ENCODE measurements around the gene TIAM1.
"Not testable (repeated sequence)": the region's sequence is repeated elsewhere in the genome, so short reads cannot be mapped to it uniquely, and the experiment has no call there.

TIAM1 gene

DNA sequence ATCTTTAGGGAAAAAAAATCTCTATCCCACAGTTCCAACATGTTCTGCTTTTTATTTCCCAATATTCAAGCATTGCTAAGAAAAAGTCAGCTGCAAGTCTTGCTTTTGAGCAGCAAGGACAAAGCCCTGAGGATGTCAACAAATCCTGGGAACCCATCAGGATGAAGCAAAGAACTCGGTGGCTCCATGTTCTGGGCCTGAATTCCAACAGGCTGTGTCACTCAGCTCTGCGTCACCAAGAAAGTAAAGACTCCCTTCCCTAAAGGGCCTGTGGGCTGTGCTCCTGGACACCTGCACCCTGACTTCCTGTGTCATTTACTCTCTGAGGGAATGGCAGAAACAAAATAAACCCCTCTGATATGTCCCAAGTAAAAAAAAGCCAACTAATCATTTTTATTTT is 95.5 kb downstream of the TIAM1 start:
- Histone ChIP-seq H3K9ac (ENCODE audit: low read depth in 1 of 2, low read length in 2 of 2) (no peak overlapping the region), H3K9me3 (ENCODE audit: control insufficient read depth in 2 of 2, low read length in 2 of 2) (peaks cover 0 to 3% of the 10 kb centered on the region in 2 donors), H3K36me3 (ENCODE audit: control insufficient read depth in 2 of 2, insufficient read depth in 2 of 2, low read length in 2 of 2) (no peaks in the 10 kb centered on the region), H3K27ac (ENCODE audit: low read depth in 2 of 2, low read length in 2 of 2) (no peak overlapping the region), H3K4me1 (ENCODE audit: control insufficient read depth in 2 of 2, insufficient read depth in 2 of 2, low read length in 2 of 2) (no peaks in the 10 kb centered on the region), H3K4me3 (ENCODE audit: low read length in 2 of 2) (no peak overlapping the region), H3K27me3 (ENCODE audit: control insufficient read depth in 2 of 2, insufficient read depth in 2 of 2, low read length in 2 of 2) (no peaks in the 10 kb centered on the region)

DNA sequence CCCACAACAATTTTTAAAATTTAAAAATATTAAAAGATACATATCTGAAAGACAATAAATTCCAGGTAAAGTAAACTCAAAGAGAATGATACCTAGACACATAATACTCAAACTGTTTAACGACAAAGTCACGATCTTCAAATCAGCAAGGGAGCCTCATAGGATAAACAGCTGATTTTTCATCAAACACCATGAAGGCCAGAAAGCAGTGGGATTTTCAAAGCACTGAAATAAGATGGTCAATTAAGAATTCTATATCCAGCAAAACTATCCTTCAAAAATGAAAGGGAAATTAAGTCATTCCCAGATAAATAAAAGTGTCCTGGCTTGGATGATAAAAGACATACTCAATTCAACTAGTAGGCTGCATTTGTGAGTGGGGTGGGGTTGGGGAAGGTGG is 100.5 kb downstream of the TIAM1 start:
- Histone ChIP-seq H3K9ac (ENCODE audit: low read depth in 1 of 2, low read length in 2 of 2) (no peak overlapping the region), H3K4me3 (ENCODE audit: low read length in 2 of 2) (no peak overlapping the region), H3K36me3 (ENCODE audit: control insufficient read depth in 2 of 2, insufficient read depth in 2 of 2, low read length in 2 of 2) (no peaks in the 10 kb centered on the region), H3K4me1 (ENCODE audit: control insufficient read depth in 2 of 2, insufficient read depth in 2 of 2, low read length in 2 of 2) (no peaks in the 10 kb centered on the region), H3K27ac (ENCODE audit: low read depth in 2 of 2, low read length in 2 of 2) (no peak overlapping the region), H3K9me3 (ENCODE audit: control insufficient read depth in 2 of 2, low read length in 2 of 2) (peaks cover 2 to 4% of the 10 kb centered on the region in 2 donors), H3K27me3 (ENCODE audit: control insufficient read depth in 2 of 2, insufficient read depth in 2 of 2, low read length in 2 of 2) (no peaks in the 10 kb centered on the region)

DNA sequence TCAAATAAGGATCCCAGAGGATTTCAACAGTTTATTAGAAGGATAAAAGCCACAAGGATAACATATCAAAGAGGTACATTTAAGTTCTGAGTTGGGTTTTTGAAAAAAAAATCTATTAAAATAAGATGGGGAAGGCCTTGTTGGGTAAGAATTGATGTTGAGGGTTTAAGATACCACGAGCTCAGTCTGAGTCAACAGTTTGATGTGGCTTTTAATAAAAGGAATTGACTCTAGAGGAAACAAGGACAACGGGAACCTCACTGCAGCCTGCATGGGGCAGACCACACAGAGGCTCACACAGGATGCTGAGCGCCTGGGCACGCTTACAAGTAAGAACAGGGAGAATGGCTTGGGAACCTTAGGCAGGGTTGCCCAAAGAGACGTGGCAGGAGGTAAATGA is 107.5 kb downstream of the TIAM1 start:
- H3K27me3 ChIP-seq (ENCODE audit: control insufficient read depth in 2 of 2, insufficient read depth in 2 of 2, low read length in 2 of 2), result no peaks in the 10 kb centered on the region
- no peaks in the 10 kb centered on the region for H3K36me3 ChIP-seq (ENCODE audit: control insufficient read depth in 2 of 2, insufficient read depth in 2 of 2, low read length in 2 of 2)
- no peak overlapping the region for H3K27ac ChIP-seq (ENCODE audit: low read depth in 2 of 2, low read length in 2 of 2)
- peaks cover 0 to 2% of the 10 kb centered on the region in 2 donors for H3K9me3 ChIP-seq (ENCODE audit: control insufficient read depth in 2 of 2, low read length in 2 of 2)
- no peaks in the 10 kb centered on the region for H3K4me1 ChIP-seq (ENCODE audit: control insufficient read depth in 2 of 2, insufficient read depth in 2 of 2, low read length in 2 of 2)
- H3K4me3 ChIP-seq (ENCODE audit: low read length in 2 of 2), result no peak overlapping the region
- no peak overlapping the region for H3K9ac ChIP-seq (ENCODE audit: low read depth in 1 of 2, low read length in 2 of 2)

DNA sequence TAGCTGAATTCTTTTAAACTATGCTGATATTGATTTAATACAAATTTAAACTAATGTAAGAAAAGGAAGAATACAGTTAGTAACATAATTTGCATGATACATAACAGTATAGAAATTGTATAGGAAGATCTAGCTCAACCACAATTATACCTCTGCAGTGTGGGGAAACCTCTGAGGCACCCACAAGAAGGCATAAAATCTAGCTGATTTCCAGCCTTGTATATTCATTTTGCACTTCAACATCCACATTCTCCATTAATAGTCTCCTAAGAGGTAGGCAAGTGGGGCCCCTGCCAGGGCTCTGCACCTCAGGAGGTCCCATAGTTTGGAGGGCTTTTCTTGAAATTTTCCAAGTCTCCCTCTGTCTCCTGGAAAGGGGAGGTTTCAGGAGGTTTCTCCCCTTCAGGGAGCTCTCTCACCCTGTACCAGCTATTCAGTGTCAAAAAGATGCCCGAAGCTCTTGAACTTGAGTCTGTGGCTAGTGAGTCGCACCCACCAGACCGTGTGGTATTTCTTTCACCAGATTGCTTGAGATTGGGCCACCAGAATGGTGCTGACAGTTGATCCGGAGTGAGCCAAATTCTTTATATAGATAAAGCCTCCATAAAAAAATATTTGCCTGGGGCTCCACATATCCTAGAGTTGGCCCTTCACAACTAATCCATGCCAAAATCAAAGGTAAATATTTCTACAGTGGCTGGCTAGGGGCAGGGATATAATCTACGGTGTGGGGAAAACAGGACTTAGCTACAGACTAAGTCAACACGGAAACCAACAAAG is 108.2 kb downstream of the TIAM1 start:
- Histone ChIP-seq H3K4me1 (ENCODE audit: control insufficient read depth in 2 of 2, insufficient read depth in 2 of 2, low read length in 2 of 2) (no peaks in the 10 kb centered on the region), H3K9me3 (ENCODE audit: control insufficient read depth in 2 of 2, low read length in 2 of 2) (peaks cover 0 to 2% of the 10 kb centered on the region in 2 donors), H3K27me3 (ENCODE audit: control insufficient read depth in 2 of 2, insufficient read depth in 2 of 2, low read length in 2 of 2) (no peaks in the 10 kb centered on the region), H3K36me3 (ENCODE audit: control insufficient read depth in 2 of 2, insufficient read depth in 2 of 2, low read length in 2 of 2) (no peaks in the 10 kb centered on the region), H3K9ac (ENCODE audit: low read depth in 1 of 2, low read length in 2 of 2) (no peak overlapping the region), H3K27ac (ENCODE audit: low read depth in 2 of 2, low read length in 2 of 2) (no peak overlapping the region), H3K4me3 (ENCODE audit: low read length in 2 of 2) (no peak overlapping the region)

DNA sequence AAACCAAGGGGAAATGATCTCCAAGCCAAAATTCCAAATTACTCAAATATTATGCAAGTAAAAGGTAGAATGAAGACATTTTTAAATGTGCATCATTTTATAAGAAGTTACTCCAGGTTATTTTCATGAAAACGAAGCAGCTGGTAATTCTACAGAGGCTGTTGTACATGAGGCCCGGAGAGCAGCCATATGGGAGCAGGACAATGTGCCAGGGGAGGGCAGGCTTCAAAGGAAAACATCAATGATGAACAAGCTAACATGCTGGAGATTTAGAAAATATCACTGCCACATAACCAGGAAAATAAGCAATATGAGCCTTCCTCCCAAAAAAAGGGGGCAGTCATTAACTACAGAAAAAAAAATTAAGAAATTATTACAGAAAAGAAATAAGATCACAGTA is 109.1 kb downstream of the TIAM1 start:
- no peak overlapping the region for H3K27ac ChIP-seq (ENCODE audit: low read depth in 2 of 2, low read length in 2 of 2)
- H3K9ac ChIP-seq (ENCODE audit: low read depth in 1 of 2, low read length in 2 of 2), result no peak overlapping the region
- no peaks in the 10 kb centered on the region for H3K27me3 ChIP-seq (ENCODE audit: control insufficient read depth in 2 of 2, insufficient read depth in 2 of 2, low read length in 2 of 2)
- no peaks in the 10 kb centered on the region for H3K4me1 ChIP-seq (ENCODE audit: control insufficient read depth in 2 of 2, insufficient read depth in 2 of 2, low read length in 2 of 2)
- no peaks in the 10 kb centered on the region for H3K36me3 ChIP-seq (ENCODE audit: control insufficient read depth in 2 of 2, insufficient read depth in 2 of 2, low read length in 2 of 2)
- no peaks in the 10 kb centered on the region for H3K9me3 ChIP-seq (ENCODE audit: control insufficient read depth in 2 of 2, low read length in 2 of 2)
- no peak overlapping the region for H3K4me3 ChIP-seq (ENCODE audit: low read length in 2 of 2)

DNA sequence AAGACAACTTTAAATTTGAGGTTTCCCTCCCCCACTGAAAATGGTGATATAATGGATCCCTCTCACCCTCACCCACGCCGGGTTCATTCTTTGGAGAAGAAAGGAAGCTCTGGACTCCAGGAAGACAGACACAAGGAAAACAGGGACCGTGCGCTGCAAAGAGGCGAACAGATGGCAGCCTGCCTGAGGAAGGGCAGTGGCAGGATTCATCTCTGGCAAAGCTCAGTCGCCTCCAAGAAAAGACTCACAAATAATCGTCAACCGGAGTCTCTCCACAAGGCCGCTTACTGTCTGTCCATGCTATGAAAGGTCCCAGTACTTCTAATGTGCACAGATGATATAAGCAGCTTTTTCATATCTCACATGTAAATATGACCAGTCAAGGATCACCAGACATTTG is 110.3 kb downstream of the TIAM1 start:
- Histone ChIP-seq H3K36me3 (ENCODE audit: control insufficient read depth in 2 of 2, insufficient read depth in 2 of 2, low read length in 2 of 2) (no peaks in the 10 kb centered on the region), H3K27me3 (ENCODE audit: control insufficient read depth in 2 of 2, insufficient read depth in 2 of 2, low read length in 2 of 2) (no peaks in the 10 kb centered on the region), H3K9ac (ENCODE audit: low read depth in 1 of 2, low read length in 2 of 2) (no peak overlapping the region), H3K4me3 (ENCODE audit: low read length in 2 of 2) (no peak overlapping the region), H3K27ac (ENCODE audit: low read depth in 2 of 2, low read length in 2 of 2) (no peak overlapping the region), H3K9me3 (ENCODE audit: control insufficient read depth in 2 of 2, low read length in 2 of 2) (no peaks in the 10 kb centered on the region), H3K4me1 (ENCODE audit: control insufficient read depth in 2 of 2, insufficient read depth in 2 of 2, low read length in 2 of 2) (no peaks in the 10 kb centered on the region)

DNA sequence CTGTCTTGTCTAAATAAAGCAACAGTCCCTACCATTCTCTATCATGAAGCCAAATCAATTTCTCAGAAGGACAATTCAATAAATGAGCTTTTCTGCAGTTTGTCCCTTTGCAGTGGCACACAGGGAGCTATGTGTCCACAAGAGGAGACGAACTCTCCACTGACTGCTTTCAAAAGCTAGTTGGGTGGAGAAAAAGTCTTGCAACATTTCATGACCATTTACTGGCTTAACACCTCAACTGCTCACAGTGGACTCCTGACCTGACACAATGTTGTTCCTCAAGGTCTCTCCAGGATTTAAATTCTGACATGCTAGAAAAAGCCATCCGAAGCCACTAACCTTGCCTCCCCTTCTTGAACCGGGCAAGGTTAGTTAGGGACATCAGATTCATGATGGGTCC is 111.7 kb downstream of the TIAM1 start:
- Histone ChIP-seq H3K9me3 (ENCODE audit: control insufficient read depth in 2 of 2, low read length in 2 of 2) (no peaks in the 10 kb centered on the region), H3K4me1 (ENCODE audit: control insufficient read depth in 2 of 2, insufficient read depth in 2 of 2, low read length in 2 of 2) (no peaks in the 10 kb centered on the region), H3K27ac (ENCODE audit: low read depth in 2 of 2, low read length in 2 of 2) (no peak overlapping the region), H3K27me3 (ENCODE audit: control insufficient read depth in 2 of 2, insufficient read depth in 2 of 2, low read length in 2 of 2) (no peaks in the 10 kb centered on the region), H3K4me3 (ENCODE audit: low read length in 2 of 2) (no peak overlapping the region), H3K36me3 (ENCODE audit: control insufficient read depth in 2 of 2, insufficient read depth in 2 of 2, low read length in 2 of 2) (no peaks in the 10 kb centered on the region), H3K9ac (ENCODE audit: low read depth in 1 of 2, low read length in 2 of 2) (no peak overlapping the region)

DNA sequence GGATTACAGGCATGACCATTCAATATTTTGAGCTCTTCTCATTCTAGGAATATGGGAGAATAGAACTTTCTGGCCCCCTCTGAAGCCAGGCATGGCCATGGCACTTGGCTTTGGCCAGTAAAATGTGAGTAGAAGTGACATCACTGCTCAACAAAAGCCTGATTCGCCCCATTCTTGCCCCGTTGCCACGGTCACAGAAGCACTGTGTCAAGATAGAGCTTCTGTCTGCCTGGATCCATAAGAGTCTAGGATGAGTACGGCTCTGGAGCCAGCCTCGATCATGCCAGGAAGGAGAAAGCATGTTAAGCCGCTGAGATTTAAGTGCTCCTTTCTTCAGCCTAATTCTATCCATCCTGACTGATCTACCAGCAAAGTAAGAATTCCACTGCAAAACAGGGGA is 113.1 kb downstream of the TIAM1 start:
- Histone ChIP-seq H3K27ac (ENCODE audit: low read depth in 2 of 2, low read length in 2 of 2) (no peak overlapping the region), H3K9ac (ENCODE audit: low read depth in 1 of 2, low read length in 2 of 2) (no peak overlapping the region)

DNA sequence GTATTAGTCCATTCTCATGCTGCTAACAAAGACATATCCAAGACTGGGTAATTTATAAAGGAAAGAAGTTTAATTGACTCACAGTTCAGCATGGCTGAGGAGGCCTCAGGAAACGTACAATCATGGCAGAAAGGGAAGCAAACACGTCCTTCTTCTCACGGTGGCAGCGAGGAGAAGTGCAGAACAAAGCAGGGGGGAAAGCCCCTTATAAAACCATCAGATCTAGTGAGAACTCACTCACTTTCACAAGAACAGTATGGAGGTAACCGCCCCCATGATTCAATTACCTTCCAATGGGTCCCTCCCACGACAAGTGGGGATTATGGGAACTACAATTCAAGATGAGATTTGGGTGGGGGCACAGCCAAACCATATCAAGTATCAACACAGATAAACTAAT is 115.3 kb downstream of the TIAM1 start:
- not testable (repeated sequence) for H3K4me1 ChIP-seq (ENCODE audit: control insufficient read depth in 2 of 2, insufficient read depth in 2 of 2, low read length in 2 of 2); H3K27ac ChIP-seq (ENCODE audit: low read depth in 2 of 2, low read length in 2 of 2)

More for the DNA sequence above, 113.1 kb downstream of the TIAM1 start:
- H3K27me3 ChIP-seq (ENCODE audit: control insufficient read depth in 2 of 2, insufficient read depth in 2 of 2, low read length in 2 of 2), result no peaks in the 10 kb centered on the region
- no peaks in the 10 kb centered on the region for H3K4me1 ChIP-seq (ENCODE audit: control insufficient read depth in 2 of 2, insufficient read depth in 2 of 2, low read length in 2 of 2)
- H3K36me3 ChIP-seq (ENCODE audit: control insufficient read depth in 2 of 2, insufficient read depth in 2 of 2, low read length in 2 of 2), result no peaks in the 10 kb centered on the region
- H3K9me3 ChIP-seq (ENCODE audit: control insufficient read depth in 2 of 2, low read length in 2 of 2), result no peaks in the 10 kb centered on the region
- no peak overlapping the region for H3K4me3 ChIP-seq (ENCODE audit: low read length in 2 of 2)

DNA sequence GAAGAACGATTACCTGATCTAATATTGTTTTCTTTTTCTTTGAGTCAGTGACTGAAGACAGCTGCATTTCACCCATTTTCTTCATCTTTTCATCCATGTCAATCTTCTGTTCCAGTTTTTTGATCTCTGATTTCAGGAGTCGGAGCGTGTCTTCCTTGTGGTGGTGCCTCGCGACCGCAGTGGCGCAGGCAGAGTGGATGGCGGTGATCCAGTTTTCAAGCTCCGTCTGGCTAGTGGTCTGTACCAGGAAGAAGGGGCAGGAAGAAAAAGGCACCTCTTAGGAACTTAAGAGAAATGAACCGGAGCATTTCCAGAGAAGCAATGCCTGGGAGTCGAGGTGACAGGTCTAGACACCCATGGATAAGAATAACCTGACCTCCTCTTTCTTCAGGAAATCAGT is 118.3 kb downstream of the TIAM1 start:
- H3K27me3 ChIP-seq (ENCODE audit: control insufficient read depth in 2 of 2, insufficient read depth in 2 of 2, low read length in 2 of 2), result no peaks in the 10 kb centered on the region
- H3K36me3 ChIP-seq (ENCODE audit: control insufficient read depth in 2 of 2, insufficient read depth in 2 of 2, low read length in 2 of 2), result no peaks in the 10 kb centered on the region
- no peak overlapping the region for H3K27ac ChIP-seq (ENCODE audit: low read depth in 2 of 2, low read length in 2 of 2)
- no peak overlapping the region for H3K9ac ChIP-seq (ENCODE audit: low read depth in 1 of 2, low read length in 2 of 2)
- H3K9me3 ChIP-seq (ENCODE audit: control insufficient read depth in 2 of 2, low read length in 2 of 2), result no peaks in the 10 kb centered on the region
- no peaks in the 10 kb centered on the region for H3K4me1 ChIP-seq (ENCODE audit: control insufficient read depth in 2 of 2, insufficient read depth in 2 of 2, low read length in 2 of 2)
- no peak overlapping the region for H3K4me3 ChIP-seq (ENCODE audit: low read length in 2 of 2)

More for the DNA sequence above, 115.3 kb downstream of the TIAM1 start:
- H3K27me3 ChIP-seq (ENCODE audit: control insufficient read depth in 2 of 2, insufficient read depth in 2 of 2, low read length in 2 of 2); H3K36me3 ChIP-seq (ENCODE audit: control insufficient read depth in 2 of 2, insufficient read depth in 2 of 2, low read length in 2 of 2); H3K4me3 ChIP-seq (ENCODE audit: low read length in 2 of 2); H3K9me3 ChIP-seq (ENCODE audit: control insufficient read depth in 2 of 2, low read length in 2 of 2); H3K9ac ChIP-seq (ENCODE audit: low read depth in 1 of 2, low read length in 2 of 2): not testable (repeated sequence)
